Panc1 (cell line): ENCODE results near the gene MSRB3.

Source experiments
- CTCF ChIP-seq: fragments of 450-650 bp; IDR thresholded peaks from 2 replicates; pipeline ENCODE4 v1.5.1; 2017; ENCODE audit warnings: mild to moderate bottlenecking
- SIN3A ChIP-seq: IDR thresholded peaks from 2 replicates; pipeline ENCODE4 v1.6.1; 2012; ENCODE audit warnings: low read depth, mild to moderate bottlenecking, low read length, moderate library complexity, borderline replicate concordance; ENCODE audit not compliant: insufficient read depth

GRCh38 chr12:65459545-65459944, 181.1 kb downstream of the MSRB3 start:
- TF ChIP-seq CTCF (no peak), SIN3A (no peak)
